OCI-LY3 (cell line): ENCODE results near the gene COP1.

Experiments used
- CTCF ChIP-seq: fragments of 200-600, 300-600 bp; sonication (generic); IDR thresholded peaks from 2 replicates; pipeline ENCODE4 v1.5.1; 2014; ENCODE audit warnings: antibody characterized with exemption, low read length, low read depth
- EZH2phosphoT487 ChIP-seq: fragments of 200-600 bp; shearing (Covaris generic); IDR thresholded peaks from 2 replicates; pipeline ENCODE4 v1.6.1; 2018; ENCODE audit warnings: antibody characterized with exemption, mixed run types, low read depth

GRCh38 chr1:175902281-175902680, 304.8 kb downstream of the COP1 start:
- TF ChIP-seq CTCF (no peak), EZH2phosphoT487 (no peak)
